PC-3 (cell line): ENCODE measurements around the gene TAS1R2. TPM values are rescaled to one million over a fixed set of nuclear protein-coding genes. Genes with fewer than 3 reads are reported as not detected.

Source experiments
- ATAC-seq: fragments of 200-7000 bp; cut with Tn5 transposase; 2 replicates; pipeline ENCODE4 v1.9.1; 2020; ENCODE audit warnings: mild to moderate bottlenecking, moderate library complexity
- BruUV-seq: library from RNA; stranded (reverse); fragments of 400-500 nt; replicated peaks from 2 replicates; lab custom pipeline; 2021; lab: Mats Ljungman, UMichigan
- CTCF ChIA-PET: fragments of 300-600 bp; sonication (Branson Sonifier 250); formaldehyde crosslinking; loops from one replicate; lab custom pipeline; 2022; ENCODE audit warnings: antibody characterized with exemption; lab: Charles Lee
- POLR2A ChIA-PET: fragments of 300-600 bp; sonication (Branson Sonifier 250); formaldehyde crosslinking; loops from one replicate; lab custom pipeline; 2022; ENCODE audit warnings: antibody characterized with exemption; ENCODE audit not compliant: unreplicated experiment; lab: Charles Lee
- DNase-seq: peaks from one replicate; pipeline ENCODE4 v3.0.0-alpha.2; 2015
- H2AFZ ChIP-seq: fragments of 300-600 bp; sonication (generic); 2 replicates; pipeline ENCODE4 v1.6.0; 2016; ENCODE audit warnings: antibody characterized with exemption, low read length
- H3F3A ChIP-seq: fragments of 300-600 bp; sonication (generic); one replicate; pipeline ENCODE4 v1.6.0; 2017; ENCODE audit warnings: antibody characterized with exemption, low read length, control low read depth, mild to moderate bottlenecking; ENCODE audit not compliant: unreplicated experiment
- H3K27ac ChIP-seq: fragments of 300-600 bp; sonication (generic); 2 replicates; pipeline ENCODE4 v1.5.1; 2016; ENCODE audit warnings: mild to moderate bottlenecking, low read length
- H3K27me3 ChIP-seq: fragments of 300-600 bp; sonication (generic); 2 replicates; pipeline ENCODE4 v1.6.1; 2016; ENCODE audit warnings: low read length, mixed read lengths
- H3K36me3 ChIP-seq: fragments of 300-600 bp; sonication (generic); 2 replicates; pipeline ENCODE4 v1.6.1; 2016; ENCODE audit warnings: low read depth, mixed run types, low read length, mixed read lengths
- H3K4me1 ChIP-seq: fragments of 300-600 bp; sonication (generic); 2 replicates; pipeline ENCODE4 v1.5.1; 2016; ENCODE audit warnings: low read length; ENCODE audit not compliant: insufficient read depth
- H3K4me2 ChIP-seq: fragments of 300-600 bp; sonication (generic); 2 replicates; pipeline ENCODE4 v1.6.0; 2016; ENCODE audit warnings: low read length
- H3K4me3 ChIP-seq: fragments of 300-600 bp; sonication (generic); 2 replicates; pipeline ENCODE4 v1.5.1; 2016; ENCODE audit warnings: mild to moderate bottlenecking, low read length, mixed read lengths
- H3K79me2 ChIP-seq: fragments of 300-600 bp; sonication (generic); 2 replicates; pipeline ENCODE4 v1.6.1; 2017; ENCODE audit warnings: low read length, mixed read lengths
- H3K9ac ChIP-seq: fragments of 300-600 bp; sonication (generic); 2 replicates; pipeline ENCODE4 v1.6.0; 2016; ENCODE audit warnings: mild to moderate bottlenecking, low read length
- H3K9me2 ChIP-seq: fragments of 300-600 bp; sonication (generic); replicated peaks from 2 replicates; pipeline ENCODE4 v1.6.1; 2016; ENCODE audit warnings: mixed run types, low read length, mixed read lengths
- H3K9me3 ChIP-seq: fragments of 300-600 bp; sonication (generic); 2 replicates; pipeline ENCODE4 v1.6.1; 2016; ENCODE audit warnings: low read length, mixed read lengths
- H4K20me1 ChIP-seq: fragments of 300-600 bp; sonication (generic); 2 replicates; pipeline ENCODE4 v1.6.1; 2016; ENCODE audit warnings: low read length, mixed read lengths
- CTCF ChIP-seq: fragments of 300-600 bp; sonication (generic); conservative IDR thresholded peaks from 2 replicates; pipeline ENCODE4 v1.5.1; 2017; ENCODE audit warnings: antibody characterized with exemption, low read depth, mild to moderate bottlenecking, low read length
- EZH2 ChIP-seq: fragments of 300-600 bp; sonication (generic); IDR thresholded peaks from one replicate; pipeline ENCODE4 v1.6.1; 2017; ENCODE audit warnings: antibody characterized with exemption, mild to moderate bottlenecking, low read length; ENCODE audit not compliant: unreplicated experiment
- EZH2phosphoT487 ChIP-seq: fragments of 300-600 bp; sonication (generic); IDR thresholded peaks from 2 replicates; pipeline ENCODE4 v1.6.1; 2018; ENCODE audit warnings: mild to moderate bottlenecking, antibody characterized with exemption, low read length, borderline replicate concordance
- intact Hi-C: fragments of 100-400 bp; cut with micrococcal nuclease; formaldehyde crosslinking; loops from 2 replicates; pipeline ENCODE4 v1.9.0; 2023
- total RNA-seq: library from RNA; depleted of rRNA; stranded (reverse); fragments of >200 nt; gene quantifications from 2 replicates; pipeline ENCODE4 v1.2.3, GENCODE V29; 2014

Gene TAS1R2
- total RNA-seq, 1 experiment from 2014 or later: not detected

GRCh38 chr1:18802231-18802630 is 57.2 kb downstream of the TAS1R2 start:
- H3K9me3 ChIP-seq: no peaks in the 10 kb centered on the region
- H3K27me3 ChIP-seq: peaks cover 35% of the 10 kb centered on the region
- DNase-seq: no peak
- no peak for ATAC-seq
- no peaks in the 10 kb centered on the region for H3K36me3 ChIP-seq
- no peak overlapping the region for H3K9ac ChIP-seq
- no TSS peak for BruUV-seq
- H3K4me1 ChIP-seq: no peaks in the 10 kb centered on the region
- H3K79me2 ChIP-seq: no peaks in the 10 kb centered on the region
- intact Hi-C loops: no loop called here
- H3K4me3 ChIP-seq: no peak overlapping the region
- no peaks in the 10 kb centered on the region for H3K9me2 ChIP-seq
- no peak overlapping the region for H2AFZ ChIP-seq
- no peak overlapping the region for H3K4me2 ChIP-seq
- TF ChIP-seq EZH2phosphoT487 (no peak), EZH2 (no peak), CTCF (no peak)
- no peak overlapping the region for H3K27ac ChIP-seq
- H3F3A ChIP-seq: no peaks in the 10 kb centered on the region
- H4K20me1 ChIP-seq: no peaks in the 10 kb centered on the region
- ChIA-PET CTCF (no interaction called here), POLR2A (no interaction called here)

- ATAC-seq: no peak
- TF ChIP-seq CTCF (no peak), EZH2 (no peak), EZH2phosphoT487 (no peak)
- intact Hi-C loops: no loop called here
- Histone ChIP-seq H3K9me3 (no peaks in the 10 kb centered on the region), H4K20me1 (no peaks in the 10 kb centered on the region), H3K9ac (no peak overlapping the region), H3K27me3 (peaks cover 45% of the 10 kb centered on the region), H3K4me3 (no peak overlapping the region), H2AFZ (no peak overlapping the region), H3K79me2 (no peaks in the 10 kb centered on the region), H3K27ac (no peak overlapping the region), H3K36me3 (no peaks in the 10 kb centered on the region), H3F3A (no peaks in the 10 kb centered on the region), H3K4me2 (no peak overlapping the region), H3K9me2 (no peaks in the 10 kb centered on the region), H3K4me1 (no peaks in the 10 kb centered on the region)
- ChIA-PET POLR2A (no interaction called here), CTCF (no interaction called here)
- DNase-seq: no peak
- no TSS peak for BruUV-seq
Measured at GRCh38 chr1:18800258-18800657, 59.2 kb downstream of the TAS1R2 start.

- Histone ChIP-seq H3K9me3 (no peaks in the 10 kb centered on the region), H3K79me2 (no peaks in the 10 kb centered on the region), H2AFZ (no peak overlapping the region), H3F3A (no peaks in the 10 kb centered on the region), H3K9ac (no peak overlapping the region), H3K4me1 (no peaks in the 10 kb centered on the region), H3K36me3 (no peaks in the 10 kb centered on the region), H3K4me2 (no peak overlapping the region), H3K4me3 (no peak overlapping the region), H3K9me2 (no peaks in the 10 kb centered on the region), H3K27me3 (peaks cover 44% of the 10 kb centered on the region), H3K27ac (no peak overlapping the region), H4K20me1 (no peaks in the 10 kb centered on the region)
- BruUV-seq: no TSS peak
- DNase-seq (no peak), ATAC-seq (no peak)
- POLR2A ChIA-PET: no interaction called here
- CTCF ChIA-PET: no interaction called here
- intact Hi-C loops: no loop called here
- TF ChIP-seq EZH2phosphoT487: no peak
- TF ChIP-seq EZH2: no peak
- no peak for TF ChIP-seq CTCF
Measured at GRCh38 chr1:18799454-18799853, 60.0 kb downstream of the TAS1R2 start.
